ENCODE measurements around the gene MIEN1.

DNA sequence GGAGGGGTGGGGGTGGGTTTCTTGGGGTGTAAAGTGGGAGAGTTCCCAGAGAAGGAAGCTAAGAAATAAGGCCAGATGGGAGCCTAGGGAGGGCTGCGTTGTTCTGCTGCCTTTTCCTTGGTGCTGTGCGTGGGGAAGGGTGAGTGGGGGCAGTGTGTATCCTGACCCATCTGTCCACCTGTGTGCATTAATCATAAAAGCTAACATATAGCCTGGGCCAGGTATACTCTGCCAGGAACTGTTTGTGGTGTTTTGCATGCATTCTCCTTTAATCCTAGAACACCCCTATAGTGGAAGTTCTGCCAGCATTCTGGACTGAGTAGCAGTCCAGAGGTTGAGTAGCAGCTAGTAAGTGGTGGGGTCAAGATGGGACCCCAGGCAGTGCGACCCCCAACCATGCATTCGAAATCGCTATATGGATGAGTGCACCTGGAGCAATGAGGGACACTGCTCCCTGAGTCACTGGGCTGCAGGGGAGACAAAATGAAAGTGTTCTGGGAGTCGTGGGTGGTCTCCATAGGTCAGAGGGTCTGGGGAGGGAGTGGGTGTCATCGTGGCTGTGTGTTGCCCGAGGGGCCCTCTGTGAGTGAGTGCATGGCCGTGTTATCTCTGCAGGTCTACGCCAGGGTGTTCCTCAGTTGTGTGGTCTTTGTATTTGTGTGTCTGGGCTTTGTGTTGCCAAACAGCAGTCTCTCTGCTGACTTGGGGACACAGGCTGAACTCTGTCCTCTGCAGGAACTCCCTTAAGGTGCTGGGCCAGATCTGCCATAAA lies 29.1 kb downstream of the MIEN1 start:
- no peak for TF ChIP-seq CTCF (IDR thresholded peaks at IDR 0.05)
- TF ChIP-seq POLR2A (IDR thresholded peaks at IDR 0.05) = peak; percentile 39

Data from prostate gland (tissue), 2 donors.